ENCODE data around the gene CDK4.

- TF ChIP-seq CTCF (IDR thresholded peaks at IDR 0.05) (no peak), POLR2A (IDR thresholded peaks at IDR 0.05) (no peak)
Observed at GRCh38 chr12:57740656-57741412, 11.3 kb downstream of the CDK4 start.

Data from vagina (tissue), 2 donors.